ENCODE measurements around the gene ARMC6.

The ARMC6 gene

GRCh38 chr19:19039901-19040300 is 6.5 kb downstream of the ARMC6 start:
- Histone ChIP-seq H3K4me3 (ENCODE audit: low read depth, low read length) (no peak overlapping the region), H3K27ac (ENCODE audit: extremely low read depth, low read depth, low read length) (no peak overlapping the region), H3K4me1 (ENCODE audit: control insufficient read depth, insufficient read depth, low read length) (no peaks in the 10 kb centered on the region), H3K9me3 (ENCODE audit: control insufficient read depth, insufficient read depth, low read depth, low read length) (no peaks in the 10 kb centered on the region), H3K36me3 (ENCODE audit: control insufficient read depth in 2 of 2, insufficient read depth in 1 of 2, low read length in 2 of 2) (peaks cover 0 to 63% of the 10 kb centered on the region in 2 experiments; a peak in 2 of 3 replicates)
- no peak for TF ChIP-seq ZNF155 (tag by site-specific recombination; IDR thresholded peaks at IDR 0.05)
- no peak for TF ChIP-seq ZNF280C (tag by site-specific recombination; IDR thresholded peaks at IDR 0.05)
- TF ChIP-seq ZFP37 (tag by site-specific recombination; IDR thresholded peaks at IDR 0.05) = no peak
- no peak for TF ChIP-seq ZNF416 (tag by site-specific recombination; IDR thresholded peaks at IDR 0.05)
- no peak for TF ChIP-seq ZNF645 (tag by site-specific recombination; IDR thresholded peaks at IDR 0.05)
- no peak for TF ChIP-seq ZNF112 (tag by site-specific recombination; IDR thresholded peaks at IDR 0.05)
- no peak for TF ChIP-seq ZNF248 (tag by site-specific recombination; IDR thresholded peaks at IDR 0.05)
- no peak for TF ChIP-seq ZNF639 (tag by site-specific recombination; IDR thresholded peaks at IDR 0.05)
- no peak for TF ChIP-seq ZNF132 (tag by site-specific recombination; IDR thresholded peaks at IDR 0.05; ENCODE audit: borderline replicate concordance)
- no peak for TF ChIP-seq ZNF654 (tag by site-specific recombination; IDR thresholded peaks at IDR 0.05; ENCODE audit: low read depth)
- POLR2A ChIA-PET = no interaction called here
- CTCF ChIA-PET = interaction anchor here (0.6 to 1.3 kb wide), 3 partner anchors 9 to 12 kb away, joined by 3 to 4 read pairs (median 3); no protein-coding TSS in a partner anchor

- H3K27ac ChIP-seq (ENCODE audit: extremely low read depth, low read depth, low read length) = no peak overlapping the region
- H3K4me1 ChIP-seq (ENCODE audit: control insufficient read depth, insufficient read depth, low read length) = no peaks in the 10 kb centered on the region
- peaks cover 0 to 66% of the 10 kb centered on the region in 2 experiments; a peak in 2 of 3 replicates for H3K36me3 ChIP-seq (ENCODE audit: control insufficient read depth in 2 of 2, insufficient read depth in 1 of 2, low read length in 2 of 2)
- H3K9me3 ChIP-seq (ENCODE audit: control insufficient read depth, insufficient read depth, low read depth, low read length) = no peaks in the 10 kb centered on the region
- ChIA-PET POLR2A (no interaction called here), CTCF (interaction anchor here (0.6 to 1.3 kb wide), 3 partner anchors 9 to 12 kb away, joined by 3 to 4 read pairs (median 3); no protein-coding TSS in a partner anchor)
- no peak for TF ChIP-seq ZNF670 (tag by site-specific recombination; IDR thresholded peaks at IDR 0.05; ENCODE audit: low read depth)
- 0 out of 2 replicates have a peak, but pooled peaks have one; percentile 28 for TF ChIP-seq WT1 (tag by site-specific recombination; IDR thresholded peaks at IDR 0.05)
- H3K4me3 ChIP-seq (ENCODE audit: low read depth, low read length) = no peak overlapping the region
Observed at GRCh38 chr19:19040417-19040816, 7.0 kb downstream of the ARMC6 start.

DNA sequence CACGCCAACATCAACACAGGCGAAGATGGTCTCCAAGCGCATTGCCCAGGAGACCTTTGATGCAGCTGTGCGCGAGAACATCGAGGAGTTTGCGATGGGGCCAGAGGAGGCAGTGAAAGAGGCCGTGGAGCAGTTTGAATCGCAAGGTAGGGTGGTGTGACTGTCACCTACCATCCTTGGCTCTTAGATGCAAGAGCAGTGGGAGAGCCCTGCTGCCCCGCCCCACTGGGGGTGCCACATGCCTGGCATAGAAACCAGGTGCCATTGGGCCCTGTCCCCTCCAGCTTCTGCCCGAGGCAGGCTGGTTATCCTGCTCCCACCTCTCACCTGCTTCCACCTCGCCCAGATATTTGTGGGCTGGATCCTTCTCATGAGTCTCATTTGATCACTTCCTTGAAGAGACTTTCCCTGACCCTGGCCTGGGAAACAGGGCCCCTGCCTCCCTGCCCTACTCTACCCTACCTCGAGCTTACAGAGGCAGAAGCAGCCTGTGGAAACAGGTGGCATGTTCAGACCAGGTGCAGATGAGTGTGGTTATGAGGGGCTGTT is 9.4 kb downstream of the ARMC6 start:
- H3K9me3 ChIP-seq (ENCODE audit: control insufficient read depth, insufficient read depth, low read depth, low read length) = no peaks in the 10 kb centered on the region
- no peak overlapping the region for H3K27ac ChIP-seq (ENCODE audit: extremely low read depth, low read depth, low read length)
- H3K4me1 ChIP-seq (ENCODE audit: control insufficient read depth, insufficient read depth, low read length) = no peaks in the 10 kb centered on the region
- no peak overlapping the region for H3K4me3 ChIP-seq (ENCODE audit: low read depth, low read length)
- POLR2A ChIA-PET = no interaction called here
- CTCF ChIA-PET = interaction anchor here (0.8 kb wide), 1 partner anchor 12 kb away, joined by 4 read pairs; no protein-coding TSS in a partner anchor
- peaks cover 0 to 57% of the 10 kb centered on the region in 2 experiments; a peak in 2 of 3 replicates for H3K36me3 ChIP-seq (ENCODE audit: control insufficient read depth in 2 of 2, insufficient read depth in 1 of 2, low read length in 2 of 2)
- TF ChIP-seq ZNF433 (tag by site-specific recombination; IDR thresholded peaks at IDR 0.05; ENCODE audit: low read depth) = no peak
- no peak for TF ChIP-seq ZNF777 (tag by site-specific recombination; IDR thresholded peaks at IDR 0.05; ENCODE audit: borderline replicate concordance)
- TF ChIP-seq ZNF175 (tag by site-specific recombination; IDR thresholded peaks at IDR 0.05) = no peak
- TF ChIP-seq ZNF10 (tag by site-specific recombination; IDR thresholded peaks at IDR 0.05) = no peak
- TF ChIP-seq ZNF660 (tag by site-specific recombination; IDR thresholded peaks at IDR 0.05) = no peak
- TF ChIP-seq ZBTB21 (tag by site-specific recombination; IDR thresholded peaks at IDR 0.05) = no peak
- no peak for TF ChIP-seq ZXDB (tag by site-specific recombination; IDR thresholded peaks at IDR 0.05)
- no peak for TF ChIP-seq ZNF473 (tag by site-specific recombination; IDR thresholded peaks at IDR 0.05)
- no peak for TF ChIP-seq ZNF2 (tag by site-specific recombination; IDR thresholded peaks at IDR 0.05)

Measured in HEK293 (cell line).